Stimulated activated CD4-positive, alpha-beta T cell treated with anti-CD3 and anti-CD28 coated beads, Interleukin-12 subunit alpha, Interleukin-12 subunit beta, amount 100 ng/mL, for 4 hours (primary cell): ENCODE measurements around the gene TCERG1.
"Not testable (repeated sequence)": the region's sequence is repeated elsewhere in the genome, so short reads cannot be mapped to it uniquely, and the experiment has no call there.

Experiments used
- DNase-seq: peaks from one replicate; pipeline ENCODE4 v3.0.0-alpha.2; 2020

TCERG1 gene

DNA sequence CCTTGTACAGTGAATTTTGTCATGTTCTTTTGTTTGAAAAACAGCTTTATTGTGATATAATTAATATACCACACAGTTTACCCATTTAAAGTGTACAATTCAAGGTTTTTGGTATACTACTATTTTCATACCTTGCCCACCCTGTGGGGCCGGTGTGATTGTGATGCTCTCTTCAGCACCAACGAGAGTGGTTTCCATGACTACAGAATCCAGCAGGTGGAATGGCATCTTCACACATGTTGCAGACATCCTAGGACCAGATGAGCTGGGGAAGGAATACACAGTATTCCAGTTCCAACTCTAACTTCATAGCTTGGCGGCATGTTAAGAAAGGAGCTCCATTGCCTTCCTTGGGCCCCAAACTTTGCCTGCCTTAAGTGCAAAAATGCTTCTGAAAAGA lies 76.6 kb downstream of the TCERG1 start:
- DNase-seq, result no peak

DNA sequence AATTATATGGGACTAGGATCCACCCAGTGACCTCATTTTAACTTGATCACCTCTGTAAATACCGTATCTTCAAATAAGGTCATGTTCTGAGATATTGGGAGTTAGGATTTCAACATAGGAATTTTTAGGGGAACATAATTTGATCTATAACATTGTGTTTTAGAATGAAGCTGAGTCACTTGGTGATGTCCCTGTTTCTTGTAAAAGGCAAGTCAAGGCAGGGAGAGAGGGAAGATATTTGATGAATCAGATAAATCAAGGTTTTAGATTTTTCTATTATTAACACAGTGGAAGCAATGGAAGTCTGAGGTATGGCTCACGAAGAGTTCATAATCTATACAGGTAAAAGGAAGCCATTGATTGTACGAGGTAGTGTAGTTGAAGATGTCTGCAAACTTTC lies 80.7 kb downstream of the TCERG1 start:
- no peak for DNase-seq

DNA sequence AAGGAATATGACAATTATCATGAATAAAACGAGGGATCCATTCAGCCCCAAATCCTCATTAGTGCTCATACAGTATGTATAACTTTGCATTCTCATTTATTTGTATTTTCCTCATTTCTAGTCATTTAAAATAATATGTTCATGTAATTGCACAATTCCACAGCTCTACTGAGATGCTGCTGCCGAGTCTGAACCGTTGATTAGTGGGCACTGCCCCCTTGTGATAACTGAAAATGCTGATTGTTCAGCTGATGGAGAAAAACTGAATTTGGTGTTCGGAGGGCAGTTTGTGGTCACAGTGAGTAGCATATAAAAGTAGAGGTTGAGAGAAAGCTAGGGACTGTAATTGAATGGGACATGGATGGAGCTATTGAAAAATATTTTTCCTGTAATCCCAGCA lies 81.1 kb downstream of the TCERG1 start:
- DNase-seq, result no peak

DNA sequence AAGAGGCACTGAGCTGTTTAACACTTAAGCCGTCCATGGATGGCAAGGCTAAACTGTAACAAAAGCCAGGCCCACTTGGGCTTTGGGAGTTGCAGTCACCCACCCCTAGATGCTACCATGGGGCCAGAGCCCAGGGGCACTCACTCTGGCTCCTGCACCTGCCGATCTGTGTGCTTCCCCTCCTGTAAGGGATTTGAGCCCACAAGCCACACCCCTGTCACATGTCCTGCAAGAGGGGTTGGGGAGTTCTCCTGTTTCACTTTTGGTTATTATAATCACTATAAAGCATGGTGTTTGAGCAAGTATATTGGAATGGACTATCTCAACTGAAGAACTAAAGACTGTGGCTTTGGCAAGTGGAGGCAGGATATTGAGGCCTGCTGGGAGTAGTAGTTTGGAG lies 82.9 kb downstream of the TCERG1 start:
- DNase-seq, result no peak

DNA sequence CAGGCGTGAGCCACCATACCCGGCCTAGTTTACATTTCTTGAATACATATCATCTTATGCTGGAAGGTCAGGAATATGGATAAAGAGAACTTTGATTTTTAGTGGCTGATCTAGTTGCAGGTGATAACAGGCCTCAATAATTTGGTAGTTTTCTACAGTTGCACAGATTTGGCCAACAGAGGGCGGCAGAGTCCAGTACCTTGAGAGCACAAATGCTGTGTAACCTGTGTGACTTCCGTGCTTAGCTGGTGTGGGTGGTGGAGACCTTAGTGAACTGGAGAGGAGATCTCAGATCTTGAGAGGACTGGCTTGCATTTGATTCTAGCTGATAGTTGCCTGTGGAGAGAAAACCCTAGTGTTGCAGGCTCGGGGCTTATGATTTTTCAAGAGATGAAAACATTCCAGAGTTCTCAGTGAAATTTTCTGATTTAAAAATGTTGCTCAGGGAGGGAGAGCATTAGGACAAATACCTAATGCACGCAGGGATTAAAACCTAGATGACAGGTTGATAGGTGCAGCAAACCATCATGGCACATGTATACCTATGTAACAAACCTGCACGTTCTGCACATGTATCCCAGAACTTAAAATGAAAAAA lies 86.2 kb downstream of the TCERG1 start:
- peak; percentile 69 for DNase-seq

DNA sequence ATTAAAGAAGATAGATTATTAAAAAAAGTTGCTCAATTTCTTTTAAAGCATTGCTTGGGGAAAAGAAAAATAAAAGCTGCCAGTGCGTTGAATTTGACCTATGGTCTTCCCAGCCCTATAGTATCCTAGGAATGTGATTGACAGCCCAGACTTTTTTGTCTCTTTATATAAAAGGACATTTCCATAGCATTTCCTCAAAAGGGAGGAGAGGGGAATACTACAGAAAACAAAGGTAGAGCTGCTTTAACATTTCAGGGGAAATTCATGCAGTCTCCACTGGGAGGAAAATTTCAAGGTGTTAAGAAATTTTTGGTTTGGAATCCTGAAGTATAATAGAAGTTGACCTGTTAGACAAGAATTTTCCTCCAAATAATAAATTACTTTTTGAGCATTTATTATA lies 86.7 kb downstream of the TCERG1 start:
- DNase-seq, result no peak

DNA sequence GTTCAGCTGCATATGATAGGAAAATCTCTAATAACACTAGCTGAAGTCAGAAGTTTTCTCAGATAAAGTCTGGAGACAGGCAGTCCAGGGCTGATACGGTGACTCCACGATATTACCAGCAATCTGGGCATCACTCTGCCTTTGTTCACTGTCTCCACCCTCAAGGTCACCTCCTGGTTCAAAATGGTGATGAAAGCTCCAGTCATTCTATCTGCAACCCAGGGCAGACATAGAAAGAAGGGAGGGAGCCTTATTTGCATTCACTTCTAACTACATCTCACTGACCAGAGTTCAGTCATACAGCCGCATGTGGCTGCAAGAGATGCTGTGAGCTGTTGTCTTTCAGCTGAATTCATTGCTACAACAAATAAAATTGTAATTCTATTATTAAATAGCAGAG lies 91.3 kb downstream of the TCERG1 start:
- DNase-seq, result no peak

DNA sequence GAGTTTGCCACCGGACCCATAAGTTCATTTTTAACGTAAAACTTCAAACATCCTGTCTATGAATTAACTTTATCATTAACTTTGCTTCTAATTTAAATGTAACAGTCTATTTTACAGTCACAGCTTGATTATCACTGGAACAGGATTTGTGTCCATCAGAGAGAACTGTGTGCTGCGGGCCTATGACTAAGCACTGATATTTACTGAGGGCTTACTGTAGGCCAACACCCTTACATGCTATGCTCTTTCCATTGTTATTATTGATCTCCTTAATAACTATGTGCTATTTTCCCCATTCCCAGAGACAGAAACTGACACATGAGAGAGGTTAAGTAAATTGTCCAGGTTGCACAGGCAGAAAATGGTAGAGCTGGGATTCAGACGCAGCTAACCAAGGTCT lies 92.8 kb downstream of the TCERG1 start:
- DNase-seq, result no peak

DNA sequence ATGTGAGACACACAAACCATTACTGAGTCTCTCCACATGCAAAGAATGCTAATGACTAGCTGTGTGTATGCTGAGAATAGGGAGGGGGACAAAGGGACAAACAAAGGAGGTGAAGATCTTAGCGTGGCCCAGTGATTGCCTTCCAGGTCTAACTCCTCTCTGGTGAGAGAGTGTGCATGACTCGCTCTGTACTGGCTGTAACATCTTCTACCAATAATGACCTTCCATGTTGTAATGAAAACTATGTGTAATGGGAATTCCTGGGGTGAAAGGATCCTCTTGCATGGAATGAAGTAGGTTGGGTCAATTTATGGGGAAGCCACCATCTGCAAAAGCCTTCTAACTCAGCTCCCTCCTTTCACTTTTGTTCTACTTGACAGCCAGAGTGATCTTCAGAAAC lies 93.3 kb downstream of the TCERG1 start:
- DNase-seq, result no peak

DNA sequence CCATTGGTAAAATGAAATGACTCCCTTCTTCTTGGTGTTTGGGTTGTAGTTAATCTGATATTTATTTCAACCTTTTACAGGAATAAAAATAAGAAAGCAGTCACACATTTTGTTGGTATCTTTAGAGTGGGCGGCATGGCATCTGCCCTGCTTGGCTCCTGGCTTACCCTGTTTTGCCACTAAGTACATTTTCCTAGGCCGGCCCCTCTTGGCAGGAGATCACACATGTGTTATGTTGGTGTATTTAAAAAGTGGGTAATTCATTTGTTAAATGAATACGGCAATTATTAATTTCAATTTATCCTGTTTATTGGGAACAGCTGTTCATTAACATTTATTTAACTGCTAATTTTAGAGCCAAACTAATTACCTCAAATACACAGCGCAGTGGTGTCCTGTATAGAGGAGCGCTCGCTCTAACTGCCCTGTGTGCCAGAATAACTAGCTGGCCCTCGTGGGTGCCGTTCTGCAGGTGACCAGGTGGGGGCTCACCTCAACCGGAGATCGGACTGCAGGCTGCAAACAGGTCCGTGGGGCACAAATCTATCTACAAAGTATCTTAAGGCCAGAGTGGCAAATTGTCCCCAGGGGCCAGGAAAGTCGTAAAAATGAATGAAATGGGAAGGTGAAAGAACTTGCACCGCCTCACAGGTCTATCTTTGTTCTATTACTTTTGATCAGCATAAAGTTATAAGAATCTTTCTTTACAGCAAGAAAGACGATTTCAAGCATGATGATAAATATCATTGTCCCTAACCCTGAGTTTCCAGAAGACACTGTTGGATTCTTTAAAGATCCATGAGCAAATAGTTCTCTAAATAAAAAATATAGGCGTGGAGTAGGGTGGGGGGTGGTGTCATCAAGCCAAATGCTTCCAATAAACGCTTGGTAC lies 95.1 kb downstream of the TCERG1 start:
- peak; percentile 66 for DNase-seq

DNA sequence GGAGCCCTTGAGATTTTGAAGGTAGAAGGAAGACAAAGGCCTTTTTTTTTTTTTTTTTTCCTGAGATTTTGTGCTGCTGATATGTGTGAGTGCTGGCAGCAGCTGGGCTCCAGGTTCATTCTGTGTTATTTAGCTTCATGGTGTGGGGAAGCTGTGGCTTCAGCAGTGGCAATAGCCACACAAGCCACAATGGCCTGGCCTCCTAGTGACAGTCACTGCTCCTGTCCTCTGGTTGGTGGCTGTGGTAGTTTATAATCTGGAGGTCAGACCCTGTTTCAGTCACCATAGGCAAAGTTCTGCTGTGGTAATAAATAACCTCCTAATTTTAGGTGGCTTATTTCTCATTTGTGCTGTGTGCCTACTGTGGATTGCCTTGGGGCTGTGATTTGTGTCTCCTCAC lies 97.1 kb downstream of the TCERG1 start:
- no peak for DNase-seq

DNA sequence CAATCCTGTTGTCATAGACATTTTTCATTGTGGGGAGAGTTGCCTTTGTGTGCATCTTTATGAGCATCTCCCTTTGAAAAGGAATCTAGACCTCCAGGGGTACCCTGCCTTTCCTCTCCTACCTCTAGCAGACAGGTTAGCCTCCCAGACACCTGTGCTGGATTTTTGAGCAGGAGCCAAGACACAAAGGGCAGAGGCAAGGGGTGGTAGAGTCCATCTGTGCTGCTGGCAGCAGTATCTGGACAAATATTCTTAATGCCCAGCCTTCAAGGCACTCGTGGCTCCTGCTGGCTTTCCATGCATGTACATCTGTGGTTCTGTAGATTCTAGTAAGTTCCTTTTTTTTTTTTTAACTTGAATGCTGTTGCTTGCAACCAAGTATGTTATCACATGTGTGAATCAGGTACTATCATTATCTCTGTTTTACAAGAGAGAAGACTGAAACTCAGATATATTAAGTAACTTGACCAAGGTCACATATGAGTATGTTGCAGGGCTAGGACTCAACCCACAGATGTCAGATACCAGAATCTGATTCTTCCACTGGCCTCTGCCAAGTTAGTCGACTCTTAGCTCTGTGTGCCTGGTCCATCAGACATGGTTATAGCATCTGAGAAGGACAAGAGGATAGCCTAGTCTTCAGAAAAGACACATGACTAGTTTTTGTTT lies 101.8 kb downstream of the TCERG1 start:
- DNase-seq, result no peak

DNA sequence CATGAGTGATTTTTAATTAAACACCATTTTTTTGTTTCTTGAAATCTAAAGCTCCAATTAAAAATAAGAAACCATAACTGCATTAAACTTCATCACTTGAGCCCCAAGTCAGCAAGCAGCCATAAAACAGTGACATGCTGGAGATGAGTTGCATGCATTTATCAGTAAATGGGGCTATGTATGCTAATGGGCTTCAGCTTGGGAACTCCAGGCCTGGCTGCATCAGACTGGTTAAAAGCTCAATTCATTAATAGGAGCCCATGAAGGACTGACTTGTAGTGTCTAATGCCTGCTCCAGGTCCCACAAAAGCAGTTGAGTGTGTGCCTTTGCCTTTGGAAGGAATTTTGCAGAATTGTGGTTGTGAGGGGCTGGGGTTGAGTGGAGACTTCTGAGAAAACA lies 102.5 kb downstream of the TCERG1 start:
- no peak for DNase-seq

DNA sequence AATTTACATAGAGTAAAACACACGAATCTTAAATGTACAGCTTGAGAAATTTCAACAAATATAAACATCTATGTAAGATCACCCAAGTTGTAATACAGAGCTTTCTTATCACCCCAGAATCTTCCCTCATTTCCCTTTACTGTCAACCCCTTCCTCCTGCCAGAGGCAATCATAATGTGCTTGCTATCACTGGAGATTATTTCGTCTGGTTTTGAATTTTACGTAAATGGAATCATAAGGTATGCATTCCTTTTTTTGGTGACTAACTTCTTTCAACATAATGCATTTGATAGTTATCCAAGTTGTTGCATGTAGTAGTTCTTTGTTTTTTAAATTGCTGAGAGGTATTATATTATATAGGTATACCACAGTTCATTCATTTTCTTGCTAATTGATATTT lies 106.3 kb downstream of the TCERG1 start:
- DNase-seq, result no peak

DNA sequence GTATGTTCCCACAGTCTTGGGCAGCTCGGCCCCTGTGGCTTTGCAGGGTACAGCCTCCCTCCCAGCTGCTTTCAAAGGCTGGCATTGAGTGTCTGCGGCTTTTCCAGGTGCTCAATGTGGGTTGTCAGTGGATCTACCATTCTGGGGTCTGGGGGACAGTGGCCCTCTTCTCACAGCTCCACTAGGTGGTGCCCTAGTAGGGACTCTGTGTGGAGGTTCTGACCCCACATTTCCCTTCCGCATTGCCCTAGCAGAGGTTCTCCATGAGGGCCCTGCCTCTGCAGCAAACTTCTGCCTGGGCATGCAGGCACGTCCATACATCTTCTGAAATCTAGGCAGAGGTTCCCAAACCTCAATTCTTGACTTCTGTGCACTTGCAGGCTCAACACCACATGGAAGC lies 109.8 kb downstream of the TCERG1 start:
- not testable (repeated sequence) for DNase-seq

DNA sequence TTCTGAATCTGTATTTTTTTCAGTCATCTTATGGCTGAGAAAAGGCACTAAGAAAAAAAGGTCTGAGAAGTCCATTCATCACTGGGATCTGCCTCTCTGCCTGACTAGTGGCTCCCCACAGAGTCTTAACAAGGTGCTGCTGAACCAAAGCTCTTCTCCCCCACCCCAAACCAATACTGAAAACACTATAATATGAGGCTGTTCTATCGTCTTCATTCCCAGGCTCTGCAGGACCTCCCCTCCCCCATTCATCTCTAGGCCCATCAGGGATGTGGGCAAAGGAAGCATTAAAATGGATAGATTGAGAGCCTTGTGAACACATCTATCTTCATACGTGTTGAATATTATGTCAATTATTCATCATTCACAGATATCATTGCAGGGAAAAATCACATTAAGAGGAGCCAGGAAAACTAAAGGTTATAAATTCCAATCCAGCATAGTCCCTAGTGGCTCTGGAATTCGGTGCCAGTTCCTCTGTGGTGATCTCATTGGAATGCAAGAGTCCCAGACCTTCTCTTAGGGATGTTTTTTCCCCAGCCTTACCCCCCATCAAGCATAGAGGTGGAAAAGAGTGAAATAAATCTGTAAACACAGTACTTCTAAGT lies 113.2 kb downstream of the TCERG1 start:
- DNase-seq, result no peak
